ENCODE results near the gene DESI2. TPM values are rescaled to one million over a fixed set of nuclear protein-coding genes. Genes with fewer than 3 reads are reported as not detected.

DESI2 gene
- total and polyA plus RNA-seq, 8 donors: 3.5 to 74.7 (median 19.0) TPM

DNA sequence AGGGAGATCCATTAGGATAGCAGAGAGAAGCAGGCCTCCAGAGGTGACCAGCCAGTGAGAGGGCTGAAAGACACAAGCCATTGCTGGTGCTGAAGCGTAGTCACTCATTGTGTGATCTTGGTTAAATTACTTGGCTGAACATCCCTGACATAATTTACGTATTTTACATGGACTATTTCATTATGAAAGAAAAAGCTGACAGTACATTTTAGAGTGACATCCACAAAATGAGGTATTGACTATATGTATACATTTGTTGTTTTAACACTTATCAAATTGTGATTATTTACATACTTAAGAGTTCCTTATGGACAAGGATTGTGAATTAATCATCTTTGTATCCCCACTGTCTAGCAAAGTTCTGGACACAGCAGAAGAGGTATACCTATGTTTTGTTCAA lies 14.9 kb downstream of the DESI2 start:
- Histone ChIP-seq H3K9me3 (no peaks in the 10 kb centered on the region), H3K27ac (no peak overlapping the region), H3K4me3 (no peak overlapping the region), H3K4me1 (peaks cover 8 to 53% (median 35%) of the 10 kb centered on the region in 4 donors), H3K36me3 (peaks cover 0 to 6% (median 2%) of the 10 kb centered on the region in 4 donors), H3K27me3 (no peaks in the 10 kb centered on the region)
- no peak for DNase-seq
- TF ChIP-seq POLR2AphosphoS5 (IDR thresholded peaks at IDR 0.05) (no peak), EP300 (IDR thresholded peaks at IDR 0.05) (no peak), POLR2A (IDR thresholded peaks at IDR 0.05) (no peak)
- TF ChIP-seq, protein P1, sequence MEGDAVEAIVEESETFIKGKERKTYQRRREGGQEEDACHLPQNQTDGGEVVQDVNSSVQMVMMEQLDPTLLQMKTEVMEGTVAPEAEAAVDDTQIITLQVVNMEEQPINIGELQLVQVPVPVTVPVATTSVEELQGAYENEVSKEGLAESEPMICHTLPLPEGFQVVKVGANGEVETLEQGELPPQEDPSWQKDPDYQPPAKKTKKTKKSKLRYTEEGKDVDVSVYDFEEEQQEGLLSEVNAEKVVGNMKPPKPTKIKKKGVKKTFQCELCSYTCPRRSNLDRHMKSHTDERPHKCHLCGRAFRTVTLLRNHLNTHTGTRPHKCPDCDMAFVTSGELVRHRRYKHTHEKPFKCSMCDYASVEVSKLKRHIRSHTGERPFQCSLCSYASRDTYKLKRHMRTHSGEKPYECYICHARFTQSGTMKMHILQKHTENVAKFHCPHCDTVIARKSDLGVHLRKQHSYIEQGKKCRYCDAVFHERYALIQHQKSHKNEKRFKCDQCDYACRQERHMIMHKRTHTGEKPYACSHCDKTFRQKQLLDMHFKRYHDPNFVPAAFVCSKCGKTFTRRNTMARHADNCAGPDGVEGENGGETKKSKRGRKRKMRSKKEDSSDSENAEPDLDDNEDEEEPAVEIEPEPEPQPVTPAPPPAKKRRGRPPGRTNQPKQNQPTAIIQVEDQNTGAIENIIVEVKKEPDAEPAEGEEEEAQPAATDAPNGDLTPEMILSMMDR (IDR thresholded peaks at IDR 0.05): no peak
- WGBS, 5 donors: 95 to 100% (median 97%) methylated on average over 2 of the region's 2 CpGs
- intact Hi-C loops (cut with DNase I; ENCODE audit: low total_unique reads): no loop called here

DNA sequence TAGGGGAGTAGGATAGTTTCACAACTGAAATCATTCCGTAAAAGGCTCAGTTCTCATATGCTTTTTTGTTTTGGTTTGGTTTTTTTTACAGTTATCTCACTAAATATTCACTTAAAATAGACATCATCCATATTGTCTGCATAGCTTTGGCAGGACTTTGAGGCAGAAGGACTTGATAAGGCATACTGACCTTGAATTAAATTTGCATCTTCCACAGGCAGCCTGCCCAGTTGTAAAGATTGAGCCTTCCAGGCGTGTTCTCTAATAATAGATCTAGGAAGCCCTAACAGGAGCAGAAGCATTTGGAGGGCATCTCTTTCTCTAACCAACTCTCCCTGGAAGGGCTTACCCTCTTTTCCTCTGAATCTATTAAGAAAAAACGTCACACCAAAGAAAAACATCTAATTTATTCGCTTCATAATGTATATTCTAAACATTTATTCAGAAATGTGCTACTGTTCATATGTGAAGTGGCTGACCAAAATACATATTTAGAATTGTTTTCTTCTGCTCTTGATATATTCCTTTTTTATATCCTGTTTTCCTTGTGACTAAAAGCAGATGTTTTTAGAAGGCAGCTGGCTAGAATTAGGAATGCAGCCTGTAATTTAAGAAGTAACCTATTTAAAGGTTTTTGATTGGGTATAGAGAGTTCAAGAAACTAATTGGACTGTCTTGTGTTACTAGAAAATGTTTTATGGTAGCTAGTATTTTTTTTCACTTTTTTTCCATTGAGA lies 20.2 kb downstream of the DESI2 start:
- H3K4me3 ChIP-seq: no peak overlapping the region
- H3K4me1 ChIP-seq: peaks cover 0 to 27% (median 6%) of the 10 kb centered on the region in 4 donors
- H3K36me3 ChIP-seq: peaks cover 0 to 6% (median 2%) of the 10 kb centered on the region in 4 donors
- H3K27me3 ChIP-seq: no peaks in the 10 kb centered on the region
- DNase-seq: peak; percentile 31 to 78
- peak overlapping the region in 4 of 5 donors; percentile 2 to 59 (median 34) for H3K27ac ChIP-seq
- intact Hi-C loops (cut with DNase I; ENCODE audit: low total_unique reads): no loop called here
- H3K9me3 ChIP-seq: no peaks in the 10 kb centered on the region
- TF ChIP-seq POLR2A (IDR thresholded peaks at IDR 0.05): no peak
- no peak for TF ChIP-seq POLR2AphosphoS5 (IDR thresholded peaks at IDR 0.05)
- no peak for TF ChIP-seq EP300 (IDR thresholded peaks at IDR 0.05)
- TF ChIP-seq, protein P1 (IDR thresholded peaks at IDR 0.05): no peak
- 39 to 49% (median 44%) methylated on average over 4 of the region's 4 CpGs for WGBS, 5 donors

DNA sequence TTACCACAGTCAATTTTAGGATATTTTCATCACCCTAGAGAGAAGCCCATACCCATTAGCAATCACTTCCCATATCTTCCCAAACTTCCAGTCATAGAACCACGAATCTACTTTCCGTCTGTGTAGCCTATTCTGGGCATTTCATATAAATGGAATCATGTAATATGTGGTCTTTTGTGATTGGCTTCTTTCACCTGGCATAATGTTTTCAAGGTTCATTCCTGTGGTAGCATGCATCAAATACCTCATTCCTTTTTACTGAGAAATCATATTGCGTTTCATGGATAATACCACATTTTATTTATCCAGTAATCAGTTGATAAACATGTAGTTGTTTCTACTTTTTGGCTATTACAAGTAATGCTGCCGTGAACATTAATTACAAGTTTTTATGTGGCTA lies 21.5 kb downstream of the DESI2 start:
- TF ChIP-seq, protein P1 (IDR thresholded peaks at IDR 0.05): no peak
- TF ChIP-seq POLR2AphosphoS5 (IDR thresholded peaks at IDR 0.05): no peak
- TF ChIP-seq EP300 (IDR thresholded peaks at IDR 0.05): no peak
- TF ChIP-seq POLR2A (IDR thresholded peaks at IDR 0.05): no peak
- H3K27me3 ChIP-seq: no peaks in the 10 kb centered on the region
- no peak overlapping the region for H3K4me3 ChIP-seq
- H3K4me1 ChIP-seq: peaks cover 0 to 39% (median 14%) of the 10 kb centered on the region in 4 donors
- intact Hi-C loops (cut with DNase I; ENCODE audit: low total_unique reads): no loop called here
- no peaks in the 10 kb centered on the region for H3K9me3 ChIP-seq
- peak overlapping the region in 1 of 5 donors; percentile 1 for H3K27ac ChIP-seq
- 70 to 74% (median 73%) methylated on average over 4 of the region's 4 CpGs for WGBS, 5 donors
- no peak for DNase-seq
- peaks cover 0 to 6% (median 2%) of the 10 kb centered on the region in 4 donors for H3K36me3 ChIP-seq

DNA sequence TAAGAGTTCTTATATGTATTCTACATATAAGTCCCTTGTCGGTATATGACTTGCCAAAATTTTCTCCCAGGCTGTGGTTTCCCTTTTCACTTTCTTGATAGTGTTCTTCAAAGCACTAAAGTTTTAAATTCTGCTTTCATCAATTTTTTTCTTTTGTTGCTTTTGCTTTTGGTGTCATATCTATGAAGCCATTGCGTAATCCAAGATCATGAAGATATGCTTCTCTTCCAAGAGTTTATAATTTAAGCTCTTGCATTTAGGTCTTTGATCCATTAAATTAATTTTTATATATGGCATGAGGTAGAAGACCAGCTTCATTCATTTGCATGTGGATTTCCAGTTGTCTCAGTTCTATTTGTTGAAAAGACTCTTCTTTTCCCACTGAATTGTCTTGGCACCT lies 22.2 kb downstream of the DESI2 start:
- intact Hi-C loops (cut with DNase I; ENCODE audit: low total_unique reads): no loop called here

More for the DNA sequence above, 22.2 kb downstream of the DESI2 start:
- Histone ChIP-seq H3K9me3 (no peaks in the 10 kb centered on the region), H3K27ac (no peak overlapping the region), H3K4me3 (no peak overlapping the region), H3K27me3 (no peaks in the 10 kb centered on the region), H3K36me3 (peaks cover 0 to 6% (median 2%) of the 10 kb centered on the region in 4 donors), H3K4me1 (peaks cover 0 to 41% (median 18%) of the 10 kb centered on the region in 4 donors)
- DNase-seq: no peak
- TF ChIP-seq, protein P1 (IDR thresholded peaks at IDR 0.05): no peak
- TF ChIP-seq EP300 (IDR thresholded peaks at IDR 0.05): no peak
- no peak for TF ChIP-seq POLR2A (IDR thresholded peaks at IDR 0.05)
- 96 to 98% (median 97%) methylated on average over 2 of the region's 2 CpGs for WGBS, 5 donors

Measured in stomach (tissue), 9 donors.